Stimulated activated effector memory CD8-positive, alpha-beta T cell treated with anti-CD3 and anti-CD28 coated beads, Interleukin-12 subunit alpha, Interleukin-12 subunit beta, amount 100 ng/mL, for 72 hours (primary cell): Measurements from ENCODE around the gene BHLHA15.
"Not testable (repeated sequence)": the region's sequence is repeated elsewhere in the genome, so short reads cannot be mapped to it uniquely, and the experiment has no call there.

Experiments used
- ATAC-seq: fragments of 150-1000 bp; cut with Tn5 transposase; 2 replicates; pipeline ENCODE4 v1.10.0; 2021
- DNase-seq, 2 donors: peaks; one replicate each; pipeline ENCODE4 v3.0.0; 2021 to 2022; ENCODE audit warnings: low spot score in 2 of 2
- H3K27ac Mint-ChIP-seq: one replicate; pipeline ENCODE4 v1.8.0; 2022; ENCODE audit warnings: mild to moderate bottlenecking, mixed read lengths
- H3K36me3 Mint-ChIP-seq: one replicate; pipeline ENCODE4 v1.8.0; 2022; ENCODE audit warnings: mild to moderate bottlenecking, mixed read lengths
- H3K4me1 Mint-ChIP-seq: one replicate; pipeline ENCODE4 v1.8.0; 2022; ENCODE audit warnings: mixed read lengths
- H3K4me3 Mint-ChIP-seq: one replicate; pipeline ENCODE4 v1.8.0; 2022; ENCODE audit warnings: mild to moderate bottlenecking, mixed read lengths
- H3K9me3 Mint-ChIP-seq: one replicate; pipeline ENCODE4 v1.8.0; 2022; ENCODE audit warnings: mixed read lengths

Gene BHLHA15

DNA sequence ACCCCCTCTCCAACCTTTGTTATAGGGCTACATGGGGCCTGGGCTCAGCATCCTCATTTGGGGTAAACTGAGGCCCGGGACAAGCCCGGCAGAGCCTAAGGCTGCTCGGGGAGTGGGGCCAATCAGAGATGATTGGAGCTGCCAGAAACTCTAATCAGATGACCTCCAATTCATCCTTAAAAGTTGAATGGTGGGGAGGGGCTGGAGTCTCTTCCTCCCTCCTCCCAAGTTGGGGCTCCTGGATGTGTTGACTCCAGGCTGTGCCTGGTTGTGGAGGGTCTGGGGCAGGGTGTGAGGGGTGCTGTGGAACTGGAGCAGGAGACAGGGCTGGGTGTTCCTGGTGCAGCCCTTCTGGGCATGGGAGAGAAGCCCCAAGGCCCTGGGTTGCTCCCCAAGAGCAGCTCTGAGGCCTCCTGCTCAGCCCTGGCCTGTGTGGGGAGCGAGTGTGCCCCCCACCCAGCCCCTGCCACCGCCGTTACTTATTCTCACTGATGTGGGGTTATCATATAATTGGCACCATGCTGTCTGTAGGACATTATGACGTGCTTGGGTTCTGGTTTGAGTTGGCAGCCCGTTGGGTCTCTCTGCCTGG, 2.2 kb downstream of the BHLHA15 start:
- Mint-ChIP-seq H3K36me3 (peaks cover 11% of the 10 kb centered on the region), H3K4me1 (peaks cover 5% of the 10 kb centered on the region), H3K9me3 (no peaks in the 10 kb centered on the region), H3K4me3 (peak overlapping the region; percentile 18), H3K27ac (no peak overlapping the region)
- DNase-seq (no peak), ATAC-seq (no peak)

DNA sequence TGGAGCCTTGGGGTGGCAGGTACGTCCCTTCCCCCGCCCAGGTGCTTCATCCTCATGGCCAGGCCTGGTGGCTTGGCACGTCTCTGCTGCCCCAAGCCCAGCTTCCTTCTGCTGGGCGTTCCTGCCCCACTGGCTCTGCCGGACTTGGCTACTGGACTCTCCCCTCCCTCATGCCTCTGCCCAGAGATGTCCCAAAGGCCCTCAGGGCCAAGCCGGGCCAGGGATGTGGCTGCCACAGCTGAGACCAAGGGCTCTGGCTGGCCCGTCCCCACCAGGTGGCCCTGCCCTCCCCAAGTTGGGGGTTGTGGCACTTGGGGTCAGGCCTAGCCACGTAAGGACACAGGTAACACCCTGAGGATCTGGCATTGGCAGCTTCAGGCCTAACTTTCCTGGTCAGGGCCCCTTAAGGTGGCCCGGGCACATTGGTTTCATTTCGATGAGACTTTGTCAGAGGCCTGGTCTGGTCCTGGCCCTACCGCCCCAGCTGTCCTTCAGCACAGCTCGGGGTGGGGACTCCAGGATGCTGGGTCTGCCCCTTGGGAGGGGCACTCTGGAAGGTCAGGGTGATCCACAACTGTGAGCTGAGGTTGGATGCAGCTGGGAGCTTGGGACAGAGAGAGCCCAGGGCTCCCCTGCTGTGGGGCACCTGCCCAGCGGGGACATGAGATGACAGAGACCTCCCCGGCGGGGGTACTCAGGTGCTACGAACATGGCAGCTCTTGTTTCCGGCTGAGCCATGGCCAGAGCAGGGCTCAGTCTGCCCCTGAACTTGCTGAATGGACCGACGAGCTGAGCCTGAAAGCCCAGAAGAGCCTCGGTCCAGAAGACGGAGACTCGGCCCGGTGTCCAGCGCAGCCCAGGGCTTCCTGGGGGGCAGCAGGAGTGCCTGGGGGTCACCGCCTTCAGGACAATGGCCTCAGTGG, 2.9 kb downstream of the BHLHA15 start:
- Mint-ChIP-seq H3K9me3 (no peaks in the 10 kb centered on the region), H3K36me3 (peaks cover 17% of the 10 kb centered on the region), H3K4me1 (peaks cover 11% of the 10 kb centered on the region), H3K4me3 (no peak overlapping the region), H3K27ac (no peak overlapping the region)
- ATAC-seq (no peak), DNase-seq (no peak)

DNA sequence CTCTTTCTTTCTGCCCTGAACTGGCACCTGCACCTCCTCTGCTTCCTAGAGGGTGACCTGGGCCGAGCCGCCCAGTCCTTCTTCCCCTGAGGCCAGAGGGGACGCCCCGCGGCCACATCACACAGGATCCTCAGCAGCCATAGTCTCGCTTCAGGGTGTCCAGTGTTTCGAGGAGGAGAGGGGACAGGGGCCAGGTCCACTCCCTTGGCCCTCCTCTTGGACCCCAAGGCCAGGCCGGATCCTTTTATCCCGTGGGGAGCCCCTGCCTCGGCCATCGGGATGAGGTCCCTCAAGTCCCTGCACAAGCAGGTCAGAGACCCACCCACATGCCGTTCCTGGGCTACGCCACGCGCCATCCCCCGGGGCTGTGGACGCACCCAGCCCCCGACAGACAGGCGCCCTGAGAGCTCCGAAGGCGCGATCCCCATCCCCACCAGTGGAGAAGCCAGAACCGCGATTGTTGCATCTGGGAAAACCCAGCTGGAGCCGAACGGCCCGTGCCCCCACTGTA, 3.6 kb downstream of the BHLHA15 start:
- Mint-ChIP-seq H3K4me3 (no peak overlapping the region), H3K4me1 (peaks cover 16% of the 10 kb centered on the region), H3K9me3 (no peaks in the 10 kb centered on the region), H3K27ac (no peak overlapping the region), H3K36me3 (peaks cover 24% of the 10 kb centered on the region)
- DNase-seq (no peak), ATAC-seq (no peak)

DNA sequence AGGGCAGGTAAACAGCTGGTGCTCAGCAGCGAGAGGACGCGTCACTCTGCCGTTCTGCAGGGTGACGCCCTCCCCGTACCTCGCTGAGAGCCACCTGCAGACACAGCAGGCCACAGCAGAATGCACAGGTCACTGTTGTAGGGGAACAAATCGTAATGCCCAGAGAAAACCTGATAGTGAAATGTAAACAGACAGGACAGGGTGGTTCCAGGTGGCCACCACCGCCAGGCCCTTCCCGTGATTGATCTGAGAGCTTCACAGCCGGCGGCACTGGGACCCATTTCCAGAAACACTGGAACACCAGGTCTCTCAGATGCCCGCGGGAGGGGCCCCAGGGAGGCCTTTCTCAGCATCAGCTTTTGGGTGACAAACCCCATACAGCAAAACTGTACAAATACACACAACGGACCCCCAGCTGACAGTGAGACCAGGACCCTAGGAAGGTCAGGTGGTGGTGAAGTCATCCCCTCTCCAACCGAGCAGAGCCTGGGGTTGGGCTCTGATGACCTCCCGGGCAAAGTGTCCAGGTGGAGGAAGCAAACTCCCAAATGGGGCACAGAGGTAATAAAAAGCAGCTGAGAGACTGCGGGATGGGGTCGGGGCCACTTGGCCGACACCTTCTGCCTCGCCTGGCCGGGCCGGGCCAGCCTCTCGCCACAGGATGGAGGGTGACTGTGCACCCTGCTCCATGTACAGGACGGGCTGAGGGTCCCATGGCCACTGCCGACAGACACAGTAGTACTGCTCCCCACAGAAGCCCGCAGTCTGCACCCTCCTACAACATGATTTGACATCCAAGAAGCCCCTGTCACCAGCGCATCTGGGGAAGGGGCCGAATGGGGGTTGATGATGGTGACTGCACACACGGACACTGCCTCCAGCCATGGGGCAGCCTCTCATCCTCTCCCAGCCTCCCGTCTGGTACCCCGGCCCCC, 4.6 kb downstream of the BHLHA15 start:
- no peak overlapping the region for H3K4me3 Mint-ChIP-seq
- peaks cover 32% of the 10 kb centered on the region for H3K36me3 Mint-ChIP-seq
- no peak overlapping the region for H3K27ac Mint-ChIP-seq
- no peaks in the 10 kb centered on the region for H3K9me3 Mint-ChIP-seq
- peaks cover 16% of the 10 kb centered on the region for H3K4me1 Mint-ChIP-seq
- no peak for ATAC-seq
- no peak for DNase-seq

DNA sequence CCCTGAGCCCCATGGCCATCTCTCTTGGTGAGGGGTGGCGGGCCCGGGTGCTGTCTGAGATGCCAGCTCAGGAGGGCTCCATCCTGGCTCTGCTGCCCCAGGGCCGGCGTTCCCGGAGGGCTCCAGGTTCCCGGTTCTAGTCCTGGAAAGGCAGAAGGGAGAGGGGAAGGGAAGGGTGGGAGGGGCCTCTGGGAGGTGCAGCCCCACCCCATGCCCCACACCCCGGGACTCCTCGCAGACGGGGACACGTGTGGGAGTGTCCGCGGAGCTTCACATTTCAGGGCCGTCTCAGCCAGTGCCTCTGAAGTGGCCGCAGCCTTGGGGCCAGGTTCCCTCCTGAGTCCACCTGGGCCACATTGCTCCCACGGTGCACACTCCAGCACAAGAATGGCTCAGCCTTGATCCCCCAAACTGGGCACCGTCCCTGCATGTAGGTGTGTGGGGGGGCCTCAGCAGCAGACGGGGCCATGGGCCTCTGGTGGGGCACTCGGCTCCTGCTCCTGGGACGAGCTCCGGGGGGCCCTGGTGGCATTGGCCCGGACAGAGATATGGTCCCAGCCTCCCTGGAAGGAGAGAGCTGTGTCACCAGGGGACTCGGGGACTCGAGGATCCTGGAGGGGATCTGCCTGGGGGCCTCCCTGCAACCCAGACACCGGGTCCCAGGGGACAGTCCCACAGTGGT, 5.8 kb downstream of the BHLHA15 start:
- Mint-ChIP-seq H3K9me3 (no peaks in the 10 kb centered on the region), H3K4me3 (no peak overlapping the region), H3K4me1 (peaks cover 11% of the 10 kb centered on the region), H3K27ac (no peak overlapping the region), H3K36me3 (peaks cover 42% of the 10 kb centered on the region)
- DNase-seq = no peak
- no peak for ATAC-seq

DNA sequence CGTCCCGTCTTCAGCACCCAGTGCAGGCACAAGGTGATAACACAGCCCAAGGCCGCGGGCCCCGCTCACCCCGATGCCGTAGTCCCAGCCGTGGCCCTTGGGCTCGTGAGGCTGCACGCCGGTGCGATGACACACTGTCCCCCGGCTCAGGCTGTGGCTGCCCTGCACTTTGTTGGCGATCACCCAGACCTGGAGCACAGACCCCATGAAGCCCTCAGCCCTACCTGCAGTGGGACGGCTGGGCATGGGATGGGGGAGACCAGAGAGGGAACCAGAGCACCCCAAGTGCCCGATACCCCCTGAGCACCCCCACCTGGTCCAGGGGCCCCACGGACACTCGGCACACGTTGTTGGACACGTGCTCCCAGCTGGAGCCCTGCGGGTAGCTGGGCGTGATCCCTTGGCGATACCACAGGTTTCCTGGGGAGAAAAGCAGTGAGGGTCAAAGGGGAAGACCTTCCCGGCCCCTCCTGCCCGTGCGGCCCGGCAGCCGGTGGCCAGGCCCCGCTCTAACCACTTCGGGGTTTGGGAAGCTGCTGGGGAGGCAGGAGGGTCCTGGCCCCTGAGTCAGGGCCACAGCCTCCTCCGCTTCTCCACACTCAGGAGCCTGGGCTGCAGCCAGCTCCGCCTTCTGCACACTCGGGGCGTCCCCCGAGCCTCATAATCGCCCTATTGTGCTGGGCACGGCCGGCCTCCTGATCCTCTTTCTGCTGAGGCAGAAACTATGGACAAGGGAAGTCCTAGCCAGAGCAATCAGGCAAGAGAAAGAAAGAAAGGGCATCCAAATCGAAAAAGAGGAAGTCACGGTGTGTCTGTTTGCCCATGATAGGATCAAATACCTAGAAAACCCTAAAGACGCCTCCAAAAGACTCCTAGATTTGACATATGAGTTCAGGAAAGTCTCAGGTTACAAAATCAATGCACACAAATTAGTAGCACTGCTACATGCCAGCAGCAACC, 6.7 kb downstream of the BHLHA15 start:
- H3K27ac Mint-ChIP-seq = peak overlapping the region; percentile 52
- peak; percentile 4 for ATAC-seq
- H3K9me3 Mint-ChIP-seq = no peaks in the 10 kb centered on the region
- DNase-seq = no peak
- H3K4me1 Mint-ChIP-seq = peaks cover 11% of the 10 kb centered on the region
- no peak overlapping the region for H3K4me3 Mint-ChIP-seq
- H3K36me3 Mint-ChIP-seq = peaks cover 42% of the 10 kb centered on the region

DNA sequence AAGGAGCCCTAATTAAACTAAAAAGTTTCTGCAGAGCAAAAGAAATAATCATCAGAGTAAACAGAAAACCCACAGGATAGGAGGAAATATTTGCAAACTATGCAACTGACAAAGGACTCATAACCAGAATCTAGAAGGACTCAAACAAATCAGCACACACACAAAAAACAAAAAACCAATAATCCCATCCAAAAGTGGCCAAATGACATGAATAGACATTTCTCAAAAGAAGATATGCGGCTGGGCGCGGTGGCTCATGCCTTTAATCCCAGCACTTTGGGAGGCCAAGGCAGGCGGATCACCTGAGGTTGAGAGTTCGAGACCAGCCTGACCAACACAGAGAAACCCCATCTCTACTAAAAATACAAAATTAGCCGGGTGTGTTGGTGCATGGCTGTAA, 8.1 kb downstream of the BHLHA15 start:
- H3K4me1 Mint-ChIP-seq = peaks cover 11% of the 10 kb centered on the region
- H3K4me3 Mint-ChIP-seq, ATAC-seq, DNase-seq, H3K9me3 Mint-ChIP-seq: not testable (repeated sequence)
- H3K27ac Mint-ChIP-seq = peak overlapping the region; percentile 38
- peaks cover 42% of the 10 kb centered on the region for H3K36me3 Mint-ChIP-seq

DNA sequence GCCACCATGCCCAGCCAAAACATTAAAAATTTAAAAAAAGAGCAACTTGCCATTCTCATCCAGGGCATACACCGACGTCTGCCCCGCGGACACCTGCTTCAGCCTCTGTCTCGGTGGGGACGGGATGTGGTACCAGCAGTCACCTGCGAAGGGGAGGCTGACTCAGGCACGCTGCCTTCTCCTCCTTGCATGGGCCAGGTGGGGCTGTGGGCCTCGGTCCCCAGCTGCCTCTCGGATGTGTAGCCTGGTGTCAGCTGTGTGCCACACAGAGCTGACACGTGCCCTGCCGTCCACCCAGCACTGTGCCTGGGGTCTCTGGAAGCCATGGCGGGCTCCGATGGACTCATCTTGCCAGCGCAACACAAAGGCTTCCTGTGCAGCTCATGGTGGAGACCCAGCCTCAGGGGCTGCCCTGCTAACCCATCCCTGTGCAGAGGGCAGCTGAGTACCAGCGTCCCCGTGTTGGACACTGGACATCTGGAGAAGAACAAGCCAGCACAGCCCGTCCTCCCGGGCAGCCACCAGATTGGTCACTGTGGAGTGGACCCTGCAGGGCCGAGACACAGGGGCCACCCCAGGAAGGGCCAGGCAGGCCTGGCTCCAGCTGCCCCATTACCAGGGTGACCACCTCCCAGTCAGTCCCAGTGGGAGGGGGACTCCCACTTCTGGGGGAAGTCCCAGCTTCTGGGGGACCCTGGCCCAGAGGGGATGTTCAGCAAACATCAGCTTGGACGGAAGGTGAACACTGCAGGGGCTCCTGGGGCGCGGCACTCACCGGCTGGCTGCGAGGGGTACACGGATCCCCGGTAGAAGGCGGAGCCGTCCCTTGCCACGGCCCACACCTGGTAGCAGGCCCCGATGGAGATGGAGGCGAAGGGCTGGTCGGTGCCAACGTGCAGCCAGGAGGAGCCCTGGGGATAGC, 10.6 kb downstream of the BHLHA15 start:
- H3K4me3 Mint-ChIP-seq = no peak overlapping the region
- H3K4me1 Mint-ChIP-seq = peaks cover 11% of the 10 kb centered on the region
- peaks cover 43% of the 10 kb centered on the region for H3K36me3 Mint-ChIP-seq
- DNase-seq = no peak
- ATAC-seq = no peak
- H3K27ac Mint-ChIP-seq = no peak overlapping the region
- H3K9me3 Mint-ChIP-seq = no peaks in the 10 kb centered on the region

DNA sequence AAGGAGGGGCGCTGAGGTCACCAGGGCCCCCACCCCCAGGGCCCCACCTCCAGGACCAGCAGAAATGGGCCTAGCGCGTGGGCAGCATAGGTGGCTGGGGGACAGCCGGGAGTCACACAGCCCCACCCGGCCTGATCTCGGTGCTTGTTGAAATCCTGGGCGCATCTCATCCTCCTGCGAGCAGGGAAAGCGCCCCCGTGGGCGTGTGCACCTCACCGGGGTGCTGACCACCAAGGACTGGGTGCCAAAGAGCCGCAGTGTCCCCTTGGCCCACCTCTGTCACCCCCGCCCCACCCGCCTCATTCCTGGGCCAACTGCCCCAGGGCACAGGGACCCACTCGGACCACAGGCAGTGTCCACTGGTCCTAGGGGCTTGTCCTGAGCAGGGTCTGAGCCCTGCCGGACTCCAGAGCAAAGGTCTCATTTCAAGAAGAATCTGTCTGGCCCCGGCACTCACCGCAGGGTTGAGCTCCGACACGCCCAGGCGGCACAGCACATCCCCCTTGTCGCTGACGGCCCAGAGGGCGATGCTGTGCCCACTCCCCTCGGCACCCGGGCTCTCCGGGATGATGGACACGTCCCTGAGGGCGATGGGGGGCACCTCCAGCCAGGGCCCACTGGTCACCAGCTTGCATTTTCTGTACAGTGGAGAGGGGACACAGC, 11.4 kb downstream of the BHLHA15 start:
- H3K36me3 Mint-ChIP-seq = peaks cover 47% of the 10 kb centered on the region
- no peaks in the 10 kb centered on the region for H3K9me3 Mint-ChIP-seq
- DNase-seq = no peak
- no peak overlapping the region for H3K4me3 Mint-ChIP-seq
- no peak for ATAC-seq
- H3K27ac Mint-ChIP-seq = no peak overlapping the region
- peaks cover 11% of the 10 kb centered on the region for H3K4me1 Mint-ChIP-seq

DNA sequence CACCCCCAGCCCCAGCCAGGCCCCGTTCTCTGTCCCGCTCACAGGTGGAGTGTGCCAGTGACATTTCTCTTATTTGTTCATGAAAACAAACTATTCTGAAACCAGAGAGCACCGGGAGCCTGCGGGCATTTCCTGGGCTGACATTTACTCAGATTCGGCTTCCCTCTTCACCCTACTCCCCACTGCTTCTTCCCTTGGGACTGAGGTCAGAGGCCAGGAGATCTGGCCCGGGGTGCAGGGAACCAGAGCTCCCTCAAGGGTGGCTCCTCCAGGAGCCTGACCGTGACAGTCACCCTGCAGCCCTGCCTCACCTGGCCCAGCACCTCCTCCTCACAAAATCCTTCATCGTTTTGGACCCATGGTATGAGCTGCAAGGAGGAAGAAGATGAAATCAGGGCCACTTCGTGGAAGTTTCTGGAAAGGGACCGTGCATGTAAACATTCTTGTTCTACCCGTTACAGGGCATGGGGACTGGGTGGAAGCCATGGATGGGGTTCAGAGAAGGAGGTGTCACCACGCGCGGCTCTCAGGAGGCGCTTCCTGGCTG, 12.2 kb downstream of the BHLHA15 start:
- Mint-ChIP-seq H3K27ac (no peak overlapping the region), H3K4me1 (peaks cover 11% of the 10 kb centered on the region), H3K9me3 (no peaks in the 10 kb centered on the region), H3K4me3 (no peak overlapping the region), H3K36me3 (peaks cover 47% of the 10 kb centered on the region)
- DNase-seq = no peak
- ATAC-seq = no peak

DNA sequence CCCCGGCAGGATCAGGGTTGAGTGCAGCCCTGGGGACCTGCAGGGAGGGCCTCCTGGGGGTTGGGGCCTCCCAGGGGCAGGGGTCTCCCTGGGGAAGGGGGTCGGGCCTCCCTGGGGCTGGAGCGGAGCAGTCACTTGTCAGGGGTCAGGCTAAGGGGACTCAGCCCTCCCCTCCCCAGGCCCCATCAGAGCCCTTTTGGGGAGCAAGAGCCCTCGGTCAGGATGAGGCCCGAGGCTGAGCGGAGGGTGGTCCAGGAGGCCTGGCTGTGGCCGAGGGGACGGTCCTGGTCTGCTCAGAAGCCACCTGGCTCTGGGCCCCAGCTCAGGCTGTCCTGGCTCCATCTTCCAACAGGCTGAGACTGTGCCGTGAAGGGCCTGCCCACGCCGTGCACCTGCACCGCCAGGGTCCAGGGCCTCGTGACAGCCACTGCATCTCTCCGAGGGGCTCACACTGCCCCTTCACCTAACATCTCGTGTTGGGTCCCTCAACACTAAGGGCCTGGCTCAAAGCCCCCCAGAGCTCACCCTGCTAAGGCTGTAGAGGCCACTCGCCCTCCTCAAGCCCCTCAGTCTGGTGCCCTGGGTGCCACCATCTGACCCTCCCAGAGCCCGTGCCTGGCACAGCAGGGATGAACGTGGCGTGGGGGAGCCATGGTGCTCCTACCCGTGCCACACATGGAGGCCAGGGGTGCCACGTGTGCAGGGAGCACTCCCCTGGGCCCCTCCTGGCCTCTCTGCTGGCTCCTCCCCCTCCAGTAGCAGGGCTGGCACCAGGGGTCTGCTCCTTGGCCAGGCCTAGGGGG, 12.9 kb downstream of the BHLHA15 start:
- no peak for ATAC-seq
- no peak for DNase-seq
- no peaks in the 10 kb centered on the region for H3K9me3 Mint-ChIP-seq

DNA sequence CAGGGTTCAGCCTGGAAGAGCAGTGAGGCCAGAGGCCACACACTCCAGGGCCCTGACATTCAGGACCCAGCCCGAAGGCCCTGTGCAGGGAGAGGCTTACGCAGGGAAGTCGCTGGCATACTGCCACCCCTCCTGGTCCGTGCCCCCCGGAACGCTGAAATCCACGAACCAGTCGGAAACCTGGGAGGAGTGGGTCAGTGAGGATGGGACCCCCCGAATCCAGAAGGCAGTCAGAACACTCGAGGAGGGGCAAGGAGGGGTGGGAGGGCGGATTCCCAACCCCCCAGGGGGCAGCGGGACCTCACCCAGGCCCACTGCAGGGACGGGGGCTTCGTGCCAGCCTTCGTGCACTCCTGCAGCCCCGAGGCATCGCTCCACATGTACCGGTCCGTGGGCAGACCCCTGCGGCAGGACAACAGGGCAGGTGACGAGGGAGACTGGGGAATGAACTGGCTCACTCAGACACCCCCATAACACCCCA, 13.5 kb downstream of the BHLHA15 start:
- Mint-ChIP-seq H3K4me3 (no peak overlapping the region), H3K4me1 (no peaks in the 10 kb centered on the region), H3K27ac (no peak overlapping the region), H3K9me3 (no peaks in the 10 kb centered on the region), H3K36me3 (peaks cover 36% of the 10 kb centered on the region)
- DNase-seq (no peak), ATAC-seq (peak; percentile 33)

More for the DNA sequence above, 12.9 kb downstream of the BHLHA15 start:
- Mint-ChIP-seq H3K4me1 (peaks cover 5% of the 10 kb centered on the region), H3K4me3 (no peak overlapping the region), H3K27ac (no peak overlapping the region), H3K36me3 (peaks cover 42% of the 10 kb centered on the region)
